Kidney (tissue), 14 donors: Measurements from ENCODE around the gene TCHP. TPM values are rescaled to one million over a fixed set of nuclear protein-coding genes. Genes with fewer than 3 reads are reported as not detected.

ENCODE experiments used
- DNase-seq, 5 donors: peaks; one replicate each; pipeline ENCODE4 v3.0.0-alpha.2; 2013 to 2020
- FAIRE-seq: peaks from 2 replicates; lab custom pipeline; 2012; peaks lifted over from hg19 to GRCh38; lab: Jason Lieb, UNC
- H3K27ac ChIP-seq, 2 donors: one replicate each; pipeline ENCODE4 v1.7.0; 2013; ENCODE audit warnings: low read depth in 2 of 2, low read length in 2 of 2, inconsistent platforms in 1 of 2
- H3K27me3 ChIP-seq: one replicate; pipeline ENCODE4 v1.7.1; 2013; ENCODE audit warnings: low read length, inconsistent platforms; ENCODE audit not compliant: control insufficient read depth, insufficient read depth
- H3K36me3 ChIP-seq, 3 donors: one replicate each; pipeline versions ENCODE4 v1.7.0 to v1.7.1; 2013; ENCODE audit warnings: low read length in 3 of 3, control low read depth in 1 of 3, inconsistent platforms in 1 of 3; ENCODE audit not compliant: insufficient read depth in 3 of 3, control insufficient read depth in 2 of 3
- H3K4me1 ChIP-seq, 3 donors: one replicate each; pipeline versions ENCODE4 v1.7.0 to v1.7.1; 2013; ENCODE audit warnings: low read length in 3 of 3, inconsistent platforms in 1 of 3, low read depth in 1 of 3; ENCODE audit not compliant: control insufficient read depth in 2 of 3, insufficient read depth in 2 of 3
- H3K4me3 ChIP-seq, 3 donors: one replicate each; pipeline versions ENCODE4 v1.7.0 to v1.8.1; 2013; ENCODE audit warnings: low read length in 3 of 3, control low read depth in 1 of 3, inconsistent platforms in 1 of 3
- H3K9ac ChIP-seq, 3 donors: one replicate each; pipeline versions ENCODE4 v1.7.0 to v1.7.1; 2013; ENCODE audit warnings: low read length in 3 of 3, control low read depth in 1 of 3, inconsistent platforms in 1 of 3
- H3K9me3 ChIP-seq, 3 donors: one replicate each; pipeline versions ENCODE4 v1.7.0 to v1.7.1; 2013; ENCODE audit warnings: low read length in 3 of 3, control low read depth in 1 of 3, inconsistent platforms in 1 of 3; ENCODE audit not compliant: control insufficient read depth in 2 of 3, insufficient read depth in 1 of 3
- CTCF ChIP-seq: IDR thresholded peaks from 3 replicates; pipeline ENCODE4 v1.5.1; 2012; ENCODE audit warnings: mild to moderate bottlenecking, moderate library complexity, borderline replicate concordance; ENCODE audit not compliant: insufficient read depth; ENCODE audit errors: extremely low read depth
- intact Hi-C: fragments of 100-400 bp; cut with DNase I; formaldehyde crosslinking; loops from one replicate; pipeline ENCODE4 v1.11.1; 2022
- polyA plus RNA-seq: library from polyadenylated mRNA; stranded (reverse); fragments of 350-450 nt; fragmentation: Illumina TruSeq; extraction: RNeasy Lipid Tissue Mini Kit (QIAGEN cat#74804); gene quantifications from one replicate; pipeline ENCODE4 v1.2.3, GENCODE V29; 2014; ENCODE audit warnings: low read depth, low replicate concordance; ENCODE audit not compliant: insufficient read depth
- total RNA-seq: library from RNA; stranded (reverse); fragmentation: NEBNext Ultra II Directional; extraction: Animal tissue kit (Norgen Biotek cat#: 25700); gene quantifications from one replicate; pipeline ENCODE4 v1.2.1, GENCODE V29; 2021
- donor health status: control.
- donor health status: control.
- donor health status: control.
- donor health status: control.
- donor health status: control.
- donor health status: DM: yes; HTN: yes; CAD: no.
- donor health status: Normal renal cell carcinoma (clear cell type).

TCHP gene
- total and polyA plus RNA-seq, 2 donors from 2014 or later: 6.0 to 16.2 TPM

DNA sequence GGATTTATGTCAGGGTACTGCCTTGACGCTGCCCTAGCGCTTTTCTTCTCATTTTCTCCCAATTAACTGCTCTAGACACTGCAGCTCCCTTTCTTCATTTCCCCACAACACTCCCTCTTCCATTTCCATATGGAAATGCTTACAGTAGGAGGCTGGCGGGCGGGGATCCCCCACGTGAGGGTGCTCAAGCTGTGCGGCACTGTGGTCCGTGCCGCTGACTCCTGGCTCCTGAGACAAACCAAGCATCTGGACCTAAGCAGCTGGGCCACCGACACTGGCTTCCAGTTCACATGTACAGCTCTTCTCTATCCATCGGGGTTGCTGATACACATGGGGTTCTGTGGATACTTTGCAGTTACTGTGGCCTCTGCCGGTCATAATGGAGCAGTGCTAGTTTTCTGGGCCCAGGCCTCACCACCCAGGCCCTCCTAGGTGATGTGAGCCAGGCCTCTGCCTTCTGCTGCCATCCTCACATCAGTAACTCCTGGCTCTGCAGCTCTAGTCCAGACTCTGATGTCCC, 20.2 kb downstream of the TCHP start:
- intact Hi-C loops: no loop called here
- DNase-seq (no peak), FAIRE-seq (no peak)
- Histone ChIP-seq H3K4me1 (no peaks in the 10 kb centered on the region), H3K4me3 (no peak overlapping the region), H3K9me3 (no peaks in the 10 kb centered on the region), H3K9ac (no peak overlapping the region), H3K36me3 (peaks cover 2 to 18% (median 15%) of the 10 kb centered on the region in 3 donors), H3K27me3 (no peaks in the 10 kb centered on the region), H3K27ac (no peak overlapping the region)
- no peak for TF ChIP-seq CTCF

- H3K4me1 ChIP-seq: no peaks in the 10 kb centered on the region
- no peak for TF ChIP-seq CTCF
- no peak overlapping the region for H3K27ac ChIP-seq
- intact Hi-C loops: no loop called here
- FAIRE-seq (no peak), DNase-seq (no peak)
- no peak overlapping the region for H3K9ac ChIP-seq
- peaks cover 2 to 11% (median 10%) of the 10 kb centered on the region in 3 donors for H3K36me3 ChIP-seq
- no peak overlapping the region for H3K4me3 ChIP-seq
- H3K9me3 ChIP-seq: no peaks in the 10 kb centered on the region
- H3K27me3 ChIP-seq: no peaks in the 10 kb centered on the region
Observed at GRCh38 chr12:109921982-109922381, 21.9 kb downstream of the TCHP start.

GRCh38 chr12:109923038-109923437, 23.0 kb downstream of the TCHP start:
- no peaks in the 10 kb centered on the region for H3K4me1 ChIP-seq
- no peak overlapping the region for H3K4me3 ChIP-seq
- no peak overlapping the region for H3K27ac ChIP-seq
- DNase-seq (no peak), FAIRE-seq (no peak)
- H3K36me3 ChIP-seq: peaks cover 0 to 5% (median 2%) of the 10 kb centered on the region in 3 donors
- no peaks in the 10 kb centered on the region for H3K27me3 ChIP-seq
- H3K9ac ChIP-seq: no peak overlapping the region
- H3K9me3 ChIP-seq: no peaks in the 10 kb centered on the region
- intact Hi-C loops: no loop called here
- TF ChIP-seq CTCF: no peak
